ENCODE data around the gene SIRT3.
"Not testable (repeated sequence)": the region's sequence is repeated elsewhere in the genome, so short reads cannot be mapped to it uniquely, and the experiment has no call there.

SIRT3 gene

GRCh38 chr11:244376-244775 is 8.2 kb upstream of the SIRT3 start:
- Mint-ChIP-seq H3K4me3 (no peak overlapping the region), H3K4me1 (ENCODE audit: low read depth) (peaks cover 17% of the 10 kb centered on the region), H3K36me3 (ENCODE audit: low read depth) (peaks cover 99% of the 10 kb centered on the region), H3K9me3 (no peaks in the 10 kb centered on the region), H3K27ac (no peak overlapping the region), H3K27me3 (no peaks in the 10 kb centered on the region)
- intact Hi-C loops (cut with micrococcal nuclease), result no loop called here

- intact Hi-C loops (cut with micrococcal nuclease), result no loop called here
- Mint-ChIP-seq H3K27ac (no peak overlapping the region), H3K4me3 (no peak overlapping the region), H3K4me1 (ENCODE audit: low read depth) (peaks cover 17% of the 10 kb centered on the region), H3K36me3 (ENCODE audit: low read depth) (peaks cover 89% of the 10 kb centered on the region), H3K27me3 (no peaks in the 10 kb centered on the region), H3K9me3 (no peaks in the 10 kb centered on the region)
Observed at GRCh38 chr11:241634-242033, 5.5 kb upstream of the SIRT3 start.

- no peak overlapping the region for H3K27ac Mint-ChIP-seq
- peaks cover 77% of the 10 kb centered on the region for H3K36me3 Mint-ChIP-seq (ENCODE audit: low read depth)
- peaks cover 23% of the 10 kb centered on the region for H3K4me1 Mint-ChIP-seq (ENCODE audit: low read depth)
- intact Hi-C loops (cut with micrococcal nuclease), result no loop called here
- no peaks in the 10 kb centered on the region for H3K9me3 Mint-ChIP-seq
- H3K27me3 Mint-ChIP-seq, result no peaks in the 10 kb centered on the region
- no peak overlapping the region for H3K4me3 Mint-ChIP-seq
Observed at GRCh38 chr11:240315-240714, 4.2 kb upstream of the SIRT3 start.

DNA sequence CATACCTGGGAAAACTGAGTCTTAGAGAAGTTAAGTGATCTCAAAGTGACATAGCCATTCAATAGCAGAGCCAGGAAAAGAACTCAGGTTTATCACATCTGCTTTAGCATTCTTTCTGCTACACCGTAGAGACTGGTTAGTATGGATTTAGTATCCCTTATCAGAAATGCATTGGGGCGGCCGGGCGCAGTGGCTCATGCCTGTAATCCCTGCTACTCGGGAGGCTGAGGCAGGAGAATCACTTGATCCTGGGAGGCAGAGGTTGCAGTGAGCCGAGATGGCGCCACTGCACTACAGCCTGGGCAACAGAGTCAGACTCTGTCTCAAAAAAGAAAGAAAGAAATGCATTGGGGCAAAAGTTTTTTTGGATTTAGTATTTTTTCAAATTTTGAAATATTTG is 2.2 kb upstream of the SIRT3 start:
- H3K36me3 Mint-ChIP-seq (ENCODE audit: low read depth), result peaks cover 59% of the 10 kb centered on the region

GRCh38 chr11:236774-237767 is 929 bp upstream of the SIRT3 start, which contains the start of gene PSMD13:
Gene PSMD13 (plus strand): TSS chr11:236976. CDS start chr11:237050, 74 bp downstream.
- H3K27ac Mint-ChIP-seq, result peak within 1 kb of the TSS; percentile 96
- peaks cover 27% of the 10 kb centered on the region for H3K4me1 Mint-ChIP-seq (ENCODE audit: low read depth)
- H3K27me3 Mint-ChIP-seq, result no peaks in the 10 kb centered on the region
- H3K9me3 Mint-ChIP-seq, result no peaks in the 10 kb centered on the region
- intact Hi-C loops (cut with micrococcal nuclease), result loop anchor here (1.0 kb wide), 2 partner anchors 29 to 31 kb away; no protein-coding TSS in a partner anchor
- peak within 1 kb of the TSS; percentile 95 for H3K4me3 Mint-ChIP-seq
- peaks cover 56% of the 10 kb centered on the region for H3K36me3 Mint-ChIP-seq (ENCODE audit: low read depth)

More for the DNA sequence above, 2.2 kb upstream of the SIRT3 start:
- H3K9me3 Mint-ChIP-seq; H3K4me3 Mint-ChIP-seq; intact Hi-C loops (cut with micrococcal nuclease); H3K27me3 Mint-ChIP-seq; H3K27ac Mint-ChIP-seq: not testable (repeated sequence)
- peaks cover 29% of the 10 kb centered on the region for H3K4me1 Mint-ChIP-seq (ENCODE audit: low read depth)

GRCh38 chr11:235609-235996 is 539 bp downstream of the SIRT3 start:
- Mint-ChIP-seq H3K4me1 (ENCODE audit: low read depth) (peaks cover 19% of the 10 kb centered on the region), H3K27ac (peak overlapping the region; percentile 96), H3K9me3 (no peaks in the 10 kb centered on the region), H3K27me3 (no peaks in the 10 kb centered on the region), H3K4me3 (peak overlapping the region; percentile 87), H3K36me3 (ENCODE audit: low read depth) (peaks cover 41% of the 10 kb centered on the region)
- intact Hi-C loops (cut with micrococcal nuclease), result no loop called here

DNA sequence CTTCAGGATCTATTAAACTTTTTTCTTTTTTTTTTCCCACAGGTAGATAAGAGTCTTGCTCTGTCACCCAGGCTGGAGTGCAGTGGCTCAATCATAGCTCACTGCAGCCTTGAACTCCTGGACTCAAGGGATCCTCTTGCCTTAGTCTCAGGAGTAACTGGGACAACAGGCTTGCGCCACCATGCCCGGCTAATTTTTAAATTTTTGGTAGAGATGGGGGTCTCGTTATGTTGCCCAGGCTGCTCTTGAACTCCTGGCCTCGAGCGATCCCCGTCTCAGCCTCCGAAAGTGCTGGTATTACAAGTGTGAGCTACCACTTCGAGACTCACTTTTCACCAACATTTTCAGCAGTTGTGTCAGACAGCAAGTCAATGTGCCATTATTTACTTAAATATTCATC is 962 bp downstream of the SIRT3 start:
- Mint-ChIP-seq H3K9me3 (no peaks in the 10 kb centered on the region), H3K27ac (peak overlapping the region; percentile 96), H3K4me1 (ENCODE audit: low read depth) (peaks cover 19% of the 10 kb centered on the region), H3K27me3 (no peaks in the 10 kb centered on the region), H3K36me3 (ENCODE audit: low read depth) (peaks cover 41% of the 10 kb centered on the region), H3K4me3 (peak overlapping the region; percentile 87)
- intact Hi-C loops (cut with micrococcal nuclease), result no loop called here

DNA sequence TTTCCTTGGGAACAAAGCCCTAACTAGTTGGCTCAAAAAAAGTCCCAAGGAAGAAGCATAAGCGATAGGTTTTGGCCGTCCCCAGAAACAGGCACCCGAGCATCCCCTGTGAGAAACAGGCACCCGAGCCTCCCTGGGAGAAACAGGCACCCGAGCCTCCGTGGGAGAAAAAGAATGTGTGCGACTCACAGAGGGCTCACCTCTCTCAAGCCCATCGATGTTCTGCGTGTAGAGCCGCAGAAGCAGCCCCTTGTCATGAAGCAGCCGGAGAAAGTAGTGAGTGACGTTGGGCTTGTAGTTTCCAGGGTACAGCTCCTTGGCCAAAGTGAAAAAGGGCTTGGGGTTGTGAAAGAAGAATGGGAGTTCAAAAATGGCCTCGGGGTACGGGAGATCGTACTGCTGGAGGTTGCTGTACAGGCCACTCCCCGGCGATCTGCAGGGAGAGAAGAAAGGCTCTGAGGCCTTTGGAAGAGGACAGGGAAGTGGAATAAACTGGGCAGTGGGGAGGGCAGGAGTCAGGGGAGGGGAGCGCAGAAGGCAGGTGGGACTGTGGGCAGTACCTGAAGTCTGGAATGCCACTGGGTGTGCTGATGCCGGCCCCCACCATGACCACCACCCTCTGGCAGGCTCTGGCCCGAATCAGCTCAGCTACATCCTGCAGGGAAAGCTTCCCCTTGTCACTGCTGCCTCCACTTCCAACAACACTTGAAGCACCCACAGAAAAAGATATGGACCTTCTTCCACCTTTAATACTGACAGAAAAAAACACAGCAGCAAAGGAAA is 3.2 kb downstream of the SIRT3 start:
- Mint-ChIP-seq H3K36me3 (ENCODE audit: low read depth) (peaks cover 40% of the 10 kb centered on the region), H3K27ac (no peak overlapping the region)
- intact Hi-C loops (cut with micrococcal nuclease), result no loop called here

DNA sequence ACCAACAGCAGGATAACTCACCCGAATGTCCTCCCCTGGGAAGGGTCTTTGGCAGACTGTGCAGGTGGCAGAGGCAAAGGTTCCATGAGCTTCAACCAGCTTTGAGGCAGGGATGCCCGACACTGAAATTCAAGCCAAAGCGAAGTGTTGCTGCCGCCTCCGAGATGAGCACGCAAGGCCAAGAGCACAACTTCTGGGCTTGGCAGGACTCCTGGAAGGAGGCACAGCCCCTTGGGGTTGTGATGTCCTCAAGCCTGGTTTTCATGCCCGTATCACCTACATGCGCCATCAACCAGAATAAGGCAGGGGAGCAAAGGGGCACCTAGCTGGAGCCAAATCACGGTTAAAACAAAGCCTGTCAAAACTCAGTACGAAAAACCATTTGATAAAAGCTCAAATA is 5.7 kb downstream of the SIRT3 start:
- no peaks in the 10 kb centered on the region for H3K9me3 Mint-ChIP-seq
- intact Hi-C loops (cut with micrococcal nuclease), result no loop called here
- H3K27me3 Mint-ChIP-seq, result no peaks in the 10 kb centered on the region
- peaks cover 7% of the 10 kb centered on the region for H3K4me1 Mint-ChIP-seq (ENCODE audit: low read depth)
- no peak overlapping the region for H3K4me3 Mint-ChIP-seq
- no peak overlapping the region for H3K27ac Mint-ChIP-seq
- peaks cover 38% of the 10 kb centered on the region for H3K36me3 Mint-ChIP-seq (ENCODE audit: low read depth)

More for the DNA sequence above, 3.2 kb downstream of the SIRT3 start:
- Mint-ChIP-seq H3K9me3 (no peaks in the 10 kb centered on the region), H3K4me1 (ENCODE audit: low read depth) (peaks cover 11% of the 10 kb centered on the region), H3K4me3 (no peak overlapping the region), H3K27me3 (no peaks in the 10 kb centered on the region)

DNA sequence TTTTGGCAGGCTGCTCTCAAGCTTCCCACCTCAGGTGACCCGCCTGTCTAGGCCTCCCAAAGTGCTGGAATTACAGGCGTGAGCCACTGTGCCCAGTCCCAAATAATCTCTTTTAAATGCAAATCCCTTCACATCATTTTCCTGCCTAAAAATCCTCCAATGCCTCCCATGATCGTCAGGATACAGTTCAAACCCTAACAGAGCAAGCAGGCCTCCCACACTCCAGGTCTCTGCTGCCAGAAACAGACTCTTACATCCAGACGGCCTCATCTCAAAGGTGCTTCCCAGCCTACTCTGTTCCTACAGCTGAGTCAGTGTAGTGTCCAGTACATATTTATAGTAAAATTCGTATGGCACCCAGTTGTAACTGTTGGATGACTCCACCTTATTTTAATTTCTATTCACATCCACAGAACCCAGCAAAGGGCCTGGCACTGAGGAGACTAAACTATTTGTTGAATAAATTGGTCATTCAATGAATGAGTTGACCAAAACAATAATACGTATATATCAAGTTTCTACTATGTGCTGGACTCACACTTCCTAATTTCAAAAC is 8.2 kb downstream of the SIRT3 start:
- Mint-ChIP-seq H3K27me3 (no peaks in the 10 kb centered on the region), H3K4me3 (no peak overlapping the region), H3K9me3 (no peaks in the 10 kb centered on the region), H3K36me3 (ENCODE audit: low read depth) (peaks cover 45% of the 10 kb centered on the region), H3K27ac (no peak overlapping the region), H3K4me1 (ENCODE audit: low read depth) (no peaks in the 10 kb centered on the region)
- intact Hi-C loops (cut with micrococcal nuclease), result no loop called here

DNA sequence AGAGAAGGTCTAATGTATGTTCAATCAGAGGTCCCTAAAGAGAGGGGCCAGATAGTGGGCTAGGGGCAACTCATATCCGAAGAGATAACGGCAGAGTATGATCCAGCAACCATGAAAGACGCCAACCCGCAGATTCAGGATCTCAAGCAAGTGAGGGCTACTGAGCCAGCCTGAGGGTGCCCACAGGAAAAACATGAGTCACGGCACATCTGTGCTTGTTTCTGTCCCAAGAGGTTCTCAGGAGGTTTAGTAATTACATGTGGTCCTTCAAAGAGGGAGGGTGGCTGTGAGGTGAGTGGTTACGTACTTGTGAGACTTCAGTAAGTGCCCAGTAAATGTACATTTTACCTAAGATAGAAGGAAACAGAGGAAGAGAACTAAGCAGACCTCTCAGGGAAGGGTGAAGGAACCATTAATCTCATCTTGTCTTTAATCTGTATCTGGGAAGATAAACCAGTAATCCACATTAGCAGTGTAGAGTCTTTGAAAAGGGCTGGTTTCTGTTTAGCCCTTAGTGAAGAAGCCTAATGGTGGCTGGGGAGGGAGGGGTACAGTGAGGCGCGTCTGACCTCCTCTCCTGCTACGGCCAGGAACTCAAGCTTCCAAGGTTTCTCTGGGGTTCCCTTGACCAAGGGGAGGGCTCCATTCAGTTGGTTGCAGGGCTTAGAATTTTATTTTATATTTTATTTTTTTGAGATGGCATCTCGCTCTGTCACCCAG is 10.2 kb downstream of the SIRT3 start:
- H3K27me3 Mint-ChIP-seq, result no peaks in the 10 kb centered on the region
- no peak overlapping the region for H3K27ac Mint-ChIP-seq
- intact Hi-C loops (cut with micrococcal nuclease), result no loop called here
- H3K9me3 Mint-ChIP-seq, result no peaks in the 10 kb centered on the region
- H3K4me1 Mint-ChIP-seq (ENCODE audit: low read depth), result no peaks in the 10 kb centered on the region
- H3K4me3 Mint-ChIP-seq, result no peak overlapping the region
- peaks cover 49% of the 10 kb centered on the region for H3K36me3 Mint-ChIP-seq (ENCODE audit: low read depth)

DNA sequence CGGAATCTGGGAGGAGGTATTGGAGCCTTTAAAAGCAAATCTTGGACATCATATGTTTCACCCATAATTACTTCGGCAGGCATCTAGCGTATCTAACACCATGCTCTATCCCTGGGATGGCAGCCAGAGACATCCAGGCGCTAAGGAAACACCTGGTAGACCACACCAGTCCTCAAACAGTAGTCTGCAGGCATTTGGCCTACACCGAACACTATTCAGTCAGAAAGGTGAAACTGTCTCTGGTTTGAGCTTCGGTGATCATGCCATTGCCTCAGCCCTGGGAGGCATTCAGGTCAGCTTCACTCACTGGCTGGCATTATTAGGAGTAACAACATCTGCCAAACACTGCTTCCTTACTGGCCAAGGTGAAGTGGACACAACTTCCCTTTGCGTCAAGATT is 11.7 kb downstream of the SIRT3 start:
- intact Hi-C loops (cut with micrococcal nuclease), result no loop called here
- no peak overlapping the region for H3K27ac Mint-ChIP-seq
- no peaks in the 10 kb centered on the region for H3K9me3 Mint-ChIP-seq
- peaks cover 39% of the 10 kb centered on the region for H3K36me3 Mint-ChIP-seq (ENCODE audit: low read depth)
- H3K27me3 Mint-ChIP-seq, result no peaks in the 10 kb centered on the region
- H3K4me1 Mint-ChIP-seq (ENCODE audit: low read depth), result no peaks in the 10 kb centered on the region
- no peak overlapping the region for H3K4me3 Mint-ChIP-seq

DNA sequence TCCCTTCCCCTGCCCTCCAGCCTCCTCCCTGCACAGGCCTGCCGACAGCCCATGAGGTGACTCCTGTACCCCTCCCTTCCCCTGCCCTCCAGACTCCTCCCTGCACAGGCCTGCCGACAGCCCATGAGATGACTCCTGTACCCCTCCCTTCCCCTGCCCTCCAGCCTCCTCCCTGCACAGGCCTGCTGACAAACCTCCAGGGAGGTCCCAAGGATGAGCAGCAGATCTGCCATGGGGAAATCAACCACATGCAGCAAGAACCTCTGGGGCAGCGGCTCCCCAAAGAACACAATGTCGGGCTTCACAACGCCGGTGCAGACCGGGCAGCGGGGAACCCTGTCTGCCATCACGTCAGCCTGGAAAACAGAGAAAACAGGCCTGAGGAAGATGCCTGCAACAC is 12.3 kb downstream of the SIRT3 start:
- H3K4me3 Mint-ChIP-seq, result no peak overlapping the region
- H3K27ac Mint-ChIP-seq, result no peak overlapping the region
- H3K9me3 Mint-ChIP-seq, result no peaks in the 10 kb centered on the region
- H3K4me1 Mint-ChIP-seq (ENCODE audit: low read depth), result no peaks in the 10 kb centered on the region
- H3K36me3 Mint-ChIP-seq (ENCODE audit: low read depth), result peaks cover 39% of the 10 kb centered on the region
- intact Hi-C loops (cut with micrococcal nuclease), result no loop called here
- no peaks in the 10 kb centered on the region for H3K27me3 Mint-ChIP-seq

All from dendritic cell treated with granulocyte-macrophage colony-stimulating factor and Interleukin-4, amounts not matched to agents 40 ng/mL and 50 ng/mL, for 4 days (primary cell).